Endometrial microvascular endothelial cells (primary cell): ENCODE data around the gene STK10. TPM values are rescaled to one million over a fixed set of nuclear protein-coding genes. Genes with fewer than 3 reads are reported as not detected.

ENCODE experiments used
- in situ Hi-C: cut with HindIII; loops from 2 replicates; pipeline ENCODE4 v1.10.0; 2017; ENCODE audit warnings: low sequenced_read_pairs, low pct_unique_long_range_greater_than_20kb; ENCODE audit errors: inconsistent ontology term
- total RNA-seq: library from RNA; depleted of rRNA; stranded (reverse); fragments of >200 nt; gene quantifications from one replicate; pipeline ENCODE4 v1.2.3, GENCODE V29; 2015; ENCODE audit errors: inconsistent ontology term

STK10 gene
- total RNA-seq, 1 donor from 2014 or later = 26.4 TPM

GRCh38 chr5:172149073-172149472 is 39.0 kb downstream of the STK10 start:
- in situ Hi-C loops = no loop called here

- in situ Hi-C loops = no loop called here
Observed at GRCh38 chr5:172148381-172148780, 39.6 kb downstream of the STK10 start.

- in situ Hi-C loops = no loop called here
Observed at GRCh38 chr5:172147857-172148256, 40.2 kb downstream of the STK10 start.

GRCh38 chr5:172146748-172147092 is 41.3 kb downstream of the STK10 start:
- in situ Hi-C loops = no loop called here

GRCh38 chr5:172145870-172146747 is 41.9 kb downstream of the STK10 start:
- in situ Hi-C loops = no loop called here

- in situ Hi-C loops = no loop called here
Observed at GRCh38 chr5:172144931-172145869, 42.8 kb downstream of the STK10 start.

- in situ Hi-C loops = no loop called here
Observed at GRCh38 chr5:172144291-172144815, 43.7 kb downstream of the STK10 start.

- in situ Hi-C loops = no loop called here
Observed at GRCh38 chr5:172143875-172144274, 44.1 kb downstream of the STK10 start.

- in situ Hi-C loops = no loop called here
Observed at GRCh38 chr5:172142709-172143215, 45.3 kb downstream of the STK10 start.

- in situ Hi-C loops = no loop called here
Observed at GRCh38 chr5:172141949-172142319, 46.1 kb downstream of the STK10 start.

GRCh38 chr5:172140866-172141265 is 47.2 kb downstream of the STK10 start:
- in situ Hi-C loops = no loop called here

- in situ Hi-C loops = no loop called here
Observed at GRCh38 chr5:172140120-172140519, 47.9 kb downstream of the STK10 start.

GRCh38 chr5:172137046-172137445 is 51.0 kb downstream of the STK10 start:
- in situ Hi-C loops = no loop called here

- in situ Hi-C loops = no loop called here
Observed at GRCh38 chr5:172133359-172134029, 54.5 kb downstream of the STK10 start.

- in situ Hi-C loops = no loop called here
Observed at GRCh38 chr5:172131690-172132089, 56.3 kb downstream of the STK10 start.

GRCh38 chr5:172129256-172129910 is 58.6 kb downstream of the STK10 start:
- in situ Hi-C loops = no loop called here

- in situ Hi-C loops = no loop called here
Observed at GRCh38 chr5:172127581-172127980, 60.4 kb downstream of the STK10 start.

- in situ Hi-C loops = no loop called here
Observed at GRCh38 chr5:172123269-172123692, 64.7 kb downstream of the STK10 start.
